HEK293 (cell line): Measurements from ENCODE around the gene GET3.

Experiments used
- BCL11B ChIP-seq: fragments of 450-650 bp; formaldehyde crosslinking; IDR thresholded peaks from 2 replicates; pipeline ENCODE4 v1.5.1; 2016; ENCODE audit warnings: low read depth, missing biosample characterization, missing genetic modification characterization
- KLF10 ChIP-seq: fragments of 450-650 bp; IDR thresholded peaks from 2 replicates; pipeline ENCODE4 v1.5.1; 2018; ENCODE audit warnings: missing biosample characterization, mild to moderate bottlenecking, missing genetic modification characterization
- RBAK ChIP-seq: fragments of 450-650 bp; formaldehyde crosslinking; IDR thresholded peaks from 2 replicates; pipeline ENCODE4 v1.5.1; 2016; ENCODE audit warnings: missing biosample characterization, missing genetic modification characterization
- SCRT2 ChIP-seq: fragments of 450-650 bp; formaldehyde crosslinking; IDR thresholded peaks from 2 replicates; pipeline ENCODE4 v1.5.1; 2016; ENCODE audit warnings: missing biosample characterization, missing genetic modification characterization
- TCF7L2 ChIP-seq: IDR thresholded peaks from 2 replicates; pipeline ENCODE4 v1.6.1; 2011; ENCODE audit warnings: low read depth, mild to moderate bottlenecking, inconsistent platforms, low read length, moderate library complexity, borderline replicate concordance
- ZBTB20 ChIP-seq: fragments of 450-650 bp; formaldehyde crosslinking; IDR thresholded peaks from 2 replicates; pipeline ENCODE4 v1.5.1; 2016; ENCODE audit warnings: missing biosample characterization, missing genetic modification characterization
- ZBTB21 ChIP-seq: fragments of 450-650 bp; formaldehyde crosslinking; IDR thresholded peaks from 2 replicates; pipeline ENCODE4 v1.5.1; 2017; ENCODE audit warnings: missing biosample characterization, missing genetic modification characterization
- ZBTB7A ChIP-seq: fragments of 450-650 bp; formaldehyde crosslinking; IDR thresholded peaks from 2 replicates; pipeline ENCODE4 v1.5.1; 2016; ENCODE audit warnings: low read depth, missing biosample characterization, missing genetic modification characterization
- ZIC2 ChIP-seq: fragments of 450-650 bp; formaldehyde crosslinking; IDR thresholded peaks from 2 replicates; pipeline ENCODE4 v1.5.1; 2016; ENCODE audit warnings: missing biosample characterization, missing genetic modification characterization
- ZNF155 ChIP-seq: fragments of 450-650 bp; formaldehyde crosslinking; IDR thresholded peaks from 2 replicates; pipeline ENCODE4 v1.5.1; 2016; ENCODE audit warnings: missing biosample characterization, missing genetic modification characterization
- ZNF223 ChIP-seq: fragments of 450-650 bp; formaldehyde crosslinking; IDR thresholded peaks from 2 replicates; pipeline ENCODE4 v1.5.1; 2016; ENCODE audit warnings: missing biosample characterization, missing genetic modification characterization
- ZNF324 ChIP-seq: fragments of 450-650 bp; formaldehyde crosslinking; IDR thresholded peaks from 2 replicates; pipeline ENCODE4 v1.5.1; 2016; ENCODE audit warnings: missing biosample characterization, missing genetic modification characterization
- ZNF341 ChIP-seq: fragments of 450-650 bp; formaldehyde crosslinking; IDR thresholded peaks from 2 replicates; pipeline ENCODE4; 2016; ENCODE audit warnings: low read depth, missing biosample characterization, missing genetic modification characterization
- ZNF350 ChIP-seq: fragments of 450-650 bp; formaldehyde crosslinking; IDR thresholded peaks from 2 replicates; pipeline ENCODE4 v1.5.0; 2017; ENCODE audit warnings: missing biosample characterization, mild to moderate bottlenecking, missing genetic modification characterization
- ZNF37A ChIP-seq: fragments of 450-650 bp; IDR thresholded peaks from 2 replicates; pipeline ENCODE4 v1.5.1; 2018; ENCODE audit warnings: missing biosample characterization, missing genetic modification characterization
- ZNF416 ChIP-seq: fragments of 450-650 bp; formaldehyde crosslinking; IDR thresholded peaks from 2 replicates; pipeline ENCODE4 v1.5.1; 2016; ENCODE audit warnings: missing biosample characterization, missing genetic modification characterization
- ZNF560 ChIP-seq: fragments of 450-650 bp; formaldehyde crosslinking; IDR thresholded peaks from 2 replicates; pipeline ENCODE4 v1.5.1; 2017; ENCODE audit warnings: missing biosample characterization, missing genetic modification characterization, borderline replicate concordance
- ZNF600 ChIP-seq: fragments of 450-650 bp; formaldehyde crosslinking; IDR thresholded peaks from 2 replicates; pipeline ENCODE4 v1.5.1; 2016; ENCODE audit warnings: missing biosample characterization, missing genetic modification characterization
- ZNF610 ChIP-seq: fragments of 450-650 bp; formaldehyde crosslinking; IDR thresholded peaks from 2 replicates; pipeline ENCODE4 v1.5.1; 2016; ENCODE audit warnings: missing biosample characterization, missing genetic modification characterization, borderline replicate concordance
- ZNF629 ChIP-seq: fragments of 450-650 bp; formaldehyde crosslinking; IDR thresholded peaks from 2 replicates; pipeline ENCODE4 v1.5.1; 2017; ENCODE audit warnings: missing biosample characterization, missing genetic modification characterization
- ZNF707 ChIP-seq: fragments of 450-650 bp; formaldehyde crosslinking; IDR thresholded peaks from 2 replicates; pipeline ENCODE4 v1.5.1; 2016; ENCODE audit warnings: missing biosample characterization, missing genetic modification characterization
- ZXDB ChIP-seq: fragments of 450-650 bp; formaldehyde crosslinking; IDR thresholded peaks from 2 replicates; pipeline ENCODE4 v1.5.1; 2016; ENCODE audit warnings: missing biosample characterization, missing genetic modification characterization
- TF ChIP-seq, protein P1 (sequence below): fragments of 450-650 bp; formaldehyde crosslinking; IDR thresholded peaks from 2 replicates; pipeline ENCODE4 v1.5.1; 2016; ENCODE audit warnings: missing biosample characterization, missing genetic modification characterization
- TF ChIP-seq, protein P2 (sequence below): fragments of 450-650 bp; formaldehyde crosslinking; IDR thresholded peaks from 2 replicates; pipeline ENCODE4 v1.5.1; 2016; ENCODE audit warnings: missing biosample characterization, missing genetic modification characterization
- TF ChIP-seq, protein P3 (sequence below): fragments of 450-650 bp; formaldehyde crosslinking; conservative IDR thresholded peaks from 2 replicates; pipeline ENCODE4 v1.5.1; 2016; ENCODE audit warnings: low read depth, missing biosample characterization, missing genetic modification characterization
- TF ChIP-seq, protein P4 (sequence below): fragments of 450-650 bp; formaldehyde crosslinking; IDR thresholded peaks from 2 replicates; pipeline ENCODE4 v1.5.1; 2016; ENCODE audit warnings: missing biosample characterization, missing genetic modification characterization, borderline replicate concordance
- TF ChIP-seq, protein P5 (sequence below): fragments of 450-650 bp; formaldehyde crosslinking; IDR thresholded peaks from 2 replicates; pipeline ENCODE4 v1.5.1; 2016; ENCODE audit warnings: missing biosample characterization, missing genetic modification characterization

Gene GET3

DNA sequence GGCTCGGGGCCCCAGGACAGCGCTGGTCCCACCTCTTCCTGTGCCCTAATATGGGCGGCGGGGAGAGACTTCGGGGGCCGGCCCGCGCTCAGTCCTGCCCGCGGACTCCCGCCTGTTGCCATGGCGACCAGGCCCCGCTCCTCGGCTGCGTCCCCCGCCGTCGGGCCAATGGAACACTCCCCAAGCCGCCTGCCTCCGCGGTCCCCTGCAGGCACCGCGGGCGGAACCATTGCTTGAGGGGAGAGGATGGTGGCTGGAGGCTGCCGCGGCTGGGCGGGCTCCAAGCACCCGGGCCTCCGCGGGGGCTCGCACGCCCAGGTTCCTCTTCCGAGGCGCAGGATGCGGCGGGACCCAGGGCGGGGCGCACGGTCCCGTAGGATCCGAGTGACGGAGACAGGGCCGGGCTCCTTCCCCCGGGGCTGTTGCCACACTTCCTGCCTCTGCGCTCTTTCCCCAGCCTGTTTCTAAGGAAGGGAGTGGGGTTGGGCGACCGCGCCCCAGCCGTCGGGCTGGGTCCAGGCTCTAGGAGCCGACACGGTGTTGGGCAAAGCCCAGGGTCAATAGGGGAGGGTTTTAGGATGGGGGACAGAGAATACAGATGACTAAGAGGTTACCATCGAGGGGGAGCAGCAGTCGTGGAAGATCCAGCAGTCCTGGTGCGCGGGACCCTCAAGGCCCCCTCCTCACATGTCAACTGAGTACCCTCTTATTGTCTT, 52.8 kb downstream of the GET3 start (continued):
- TF ChIP-seq, protein P1, sequence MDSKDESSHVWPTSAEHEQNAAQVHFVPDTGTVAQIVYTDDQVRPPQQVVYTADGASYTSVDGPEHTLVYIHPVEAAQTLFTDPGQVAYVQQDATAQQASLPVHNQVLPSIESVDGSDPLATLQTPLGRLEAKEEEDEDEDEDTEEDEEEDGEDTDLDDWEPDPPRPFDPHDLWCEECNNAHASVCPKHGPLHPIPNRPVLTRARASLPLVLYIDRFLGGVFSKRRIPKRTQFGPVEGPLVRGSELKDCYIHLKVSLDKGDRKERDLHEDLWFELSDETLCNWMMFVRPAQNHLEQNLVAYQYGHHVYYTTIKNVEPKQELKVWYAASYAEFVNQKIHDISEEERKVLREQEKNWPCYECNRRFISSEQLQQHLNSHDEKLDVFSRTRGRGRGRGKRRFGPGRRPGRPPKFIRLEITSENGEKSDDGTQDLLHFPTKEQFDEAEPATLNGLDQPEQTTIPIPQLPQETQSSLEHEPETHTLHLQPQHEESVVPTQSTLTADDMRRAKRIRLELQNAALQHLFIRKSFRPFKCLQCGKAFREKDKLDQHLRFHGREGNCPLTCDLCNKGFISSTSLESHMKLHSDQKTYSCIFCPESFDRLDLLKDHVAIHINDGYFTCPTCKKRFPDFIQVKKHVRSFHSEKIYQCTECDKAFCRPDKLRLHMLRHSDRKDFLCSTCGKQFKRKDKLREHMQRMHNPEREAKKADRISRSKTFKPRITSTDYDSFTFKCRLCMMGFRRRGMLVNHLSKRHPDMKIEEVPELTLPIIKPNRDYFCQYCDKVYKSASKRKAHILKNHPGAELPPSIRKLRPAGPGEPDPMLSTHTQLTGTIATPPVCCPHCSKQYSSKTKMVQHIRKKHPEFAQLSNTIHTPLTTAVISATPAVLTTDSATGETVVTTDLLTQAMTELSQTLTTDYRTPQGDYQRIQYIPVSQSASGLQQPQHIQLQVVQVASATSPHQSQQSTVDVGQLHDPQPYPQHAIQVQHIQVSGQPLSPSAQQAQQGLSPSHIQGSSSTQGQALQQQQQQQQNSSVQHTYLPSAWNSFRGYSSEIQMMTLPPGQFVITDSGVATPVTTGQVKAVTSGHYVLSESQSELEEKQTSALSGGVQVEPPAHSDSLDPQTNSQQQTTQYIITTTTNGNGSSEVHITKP (tag by site-specific recombination), result peak; percentile 100
- TF ChIP-seq, protein P2, sequence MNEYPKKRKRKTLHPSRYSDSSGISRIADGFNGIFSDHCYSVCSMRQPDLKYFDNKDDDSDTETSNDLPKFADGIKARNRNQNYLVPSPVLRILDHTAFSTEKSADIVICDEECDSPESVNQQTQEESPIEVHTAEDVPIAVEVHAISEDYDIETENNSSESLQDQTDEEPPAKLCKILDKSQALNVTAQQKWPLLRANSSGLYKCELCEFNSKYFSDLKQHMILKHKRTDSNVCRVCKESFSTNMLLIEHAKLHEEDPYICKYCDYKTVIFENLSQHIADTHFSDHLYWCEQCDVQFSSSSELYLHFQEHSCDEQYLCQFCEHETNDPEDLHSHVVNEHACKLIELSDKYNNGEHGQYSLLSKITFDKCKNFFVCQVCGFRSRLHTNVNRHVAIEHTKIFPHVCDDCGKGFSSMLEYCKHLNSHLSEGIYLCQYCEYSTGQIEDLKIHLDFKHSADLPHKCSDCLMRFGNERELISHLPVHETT (tag by site-specific recombination), result peak; percentile 62; the same call in 1 of the 2 replicates
- TF ChIP-seq ZXDB (peak; percentile 78), ZNF341 (tag by site-specific recombination) (peak; percentile 89), ZNF600 (tag by site-specific recombination) (peak; percentile 81), ZNF629 (tag by site-specific recombination) (peak; percentile 90), ZBTB20 (tag by site-specific recombination) (peak; percentile 96), ZNF350 (tag by site-specific recombination) (no peak), ZNF155 (tag by site-specific recombination) (no peak), ZNF37A (tag by site-specific recombination) (no peak), ZNF560 (no peak), RBAK (tag by site-specific recombination) (no peak), ZNF610 (0 out of 2 replicates have a peak, but pooled peaks have one; percentile 42), ZBTB7A (tag by site-specific recombination) (peak; percentile 86), TCF7L2 (no peak), KLF10 (tag by site-specific recombination) (peak; percentile 85), ZNF707 (no peak), ZIC2 (tag by site-specific recombination) (peak; percentile 86), BCL11B (tag by site-specific recombination) (no peak; the same call in 1 of the 2 replicates), ZNF416 (no peak), ZNF223 (tag by site-specific recombination) (no peak), ZNF324 (tag by site-specific recombination) (peak; percentile 79), SCRT2 (peak; percentile 69), ZBTB21 (tag by site-specific recombination) (0 out of 2 replicates have a peak, but pooled peaks have one; percentile 10)
- TF ChIP-seq, protein P3, sequence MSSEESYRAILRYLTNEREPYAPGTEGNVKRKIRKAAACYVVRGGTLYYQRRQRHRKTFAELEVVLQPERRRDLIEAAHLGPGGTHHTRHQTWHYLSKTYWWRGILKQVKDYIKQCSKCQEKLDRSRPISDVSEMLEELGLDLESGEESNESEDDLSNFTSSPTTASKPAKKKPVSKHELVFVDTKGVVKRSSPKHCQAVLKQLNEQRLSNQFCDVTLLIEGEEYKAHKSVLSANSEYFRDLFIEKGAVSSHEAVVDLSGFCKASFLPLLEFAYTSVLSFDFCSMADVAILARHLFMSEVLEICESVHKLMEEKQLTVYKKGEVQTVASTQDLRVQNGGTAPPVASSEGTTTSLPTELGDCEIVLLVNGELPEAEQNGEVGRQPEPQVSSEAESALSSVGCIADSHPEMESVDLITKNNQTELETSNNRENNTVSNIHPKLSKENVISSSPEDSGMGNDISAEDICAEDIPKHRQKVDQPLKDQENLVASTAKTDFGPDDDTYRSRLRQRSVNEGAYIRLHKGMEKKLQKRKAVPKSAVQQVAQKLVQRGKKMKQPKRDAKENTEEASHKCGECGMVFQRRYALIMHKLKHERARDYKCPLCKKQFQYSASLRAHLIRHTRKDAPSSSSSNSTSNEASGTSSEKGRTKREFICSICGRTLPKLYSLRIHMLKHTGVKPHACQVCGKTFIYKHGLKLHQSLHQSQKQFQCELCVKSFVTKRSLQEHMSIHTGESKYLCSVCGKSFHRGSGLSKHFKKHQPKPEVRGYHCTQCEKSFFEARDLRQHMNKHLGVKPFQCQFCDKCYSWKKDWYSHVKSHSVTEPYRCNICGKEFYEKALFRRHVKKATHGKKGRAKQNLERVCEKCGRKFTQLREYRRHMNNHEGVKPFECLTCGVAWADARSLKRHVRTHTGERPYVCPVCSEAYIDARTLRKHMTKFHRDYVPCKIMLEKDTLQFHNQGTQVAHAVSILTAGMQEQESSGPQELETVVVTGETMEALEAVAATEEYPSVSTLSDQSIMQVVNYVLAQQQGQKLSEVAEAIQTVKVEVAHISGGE (tag by site-specific recombination), result peak; percentile 81
- TF ChIP-seq, protein P4, sequence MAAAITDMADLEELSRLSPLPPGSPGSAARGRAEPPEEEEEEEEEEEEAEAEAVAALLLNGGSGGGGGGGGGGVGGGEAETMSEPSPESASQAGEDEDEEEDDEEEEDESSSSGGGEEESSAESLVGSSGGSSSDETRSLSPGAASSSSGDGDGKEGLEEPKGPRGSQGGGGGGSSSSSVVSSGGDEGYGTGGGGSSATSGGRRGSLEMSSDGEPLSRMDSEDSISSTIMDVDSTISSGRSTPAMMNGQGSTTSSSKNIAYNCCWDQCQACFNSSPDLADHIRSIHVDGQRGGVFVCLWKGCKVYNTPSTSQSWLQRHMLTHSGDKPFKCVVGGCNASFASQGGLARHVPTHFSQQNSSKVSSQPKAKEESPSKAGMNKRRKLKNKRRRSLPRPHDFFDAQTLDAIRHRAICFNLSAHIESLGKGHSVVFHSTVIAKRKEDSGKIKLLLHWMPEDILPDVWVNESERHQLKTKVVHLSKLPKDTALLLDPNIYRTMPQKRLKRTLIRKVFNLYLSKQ, result no peak
- TF ChIP-seq, protein P5, sequence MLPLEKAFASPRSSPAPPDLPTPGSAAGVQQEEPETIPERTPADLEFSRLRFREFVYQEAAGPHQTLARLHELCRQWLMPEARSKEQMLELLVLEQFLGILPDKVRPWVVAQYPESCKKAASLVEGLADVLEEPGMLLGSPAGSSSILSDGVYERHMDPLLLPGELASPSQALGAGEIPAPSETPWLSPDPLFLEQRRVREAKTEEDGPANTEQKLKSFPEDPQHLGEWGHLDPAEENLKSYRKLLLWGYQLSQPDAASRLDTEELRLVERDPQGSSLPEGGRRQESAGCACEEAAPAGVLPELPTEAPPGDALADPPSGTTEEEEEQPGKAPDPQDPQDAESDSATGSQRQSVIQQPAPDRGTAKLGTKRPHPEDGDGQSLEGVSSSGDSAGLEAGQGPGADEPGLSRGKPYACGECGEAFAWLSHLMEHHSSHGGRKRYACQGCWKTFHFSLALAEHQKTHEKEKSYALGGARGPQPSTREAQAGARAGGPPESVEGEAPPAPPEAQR (tag by site-specific recombination), result no peak
